ENCODE data around the gene SECISBP2L.

SECISBP2L gene

DNA sequence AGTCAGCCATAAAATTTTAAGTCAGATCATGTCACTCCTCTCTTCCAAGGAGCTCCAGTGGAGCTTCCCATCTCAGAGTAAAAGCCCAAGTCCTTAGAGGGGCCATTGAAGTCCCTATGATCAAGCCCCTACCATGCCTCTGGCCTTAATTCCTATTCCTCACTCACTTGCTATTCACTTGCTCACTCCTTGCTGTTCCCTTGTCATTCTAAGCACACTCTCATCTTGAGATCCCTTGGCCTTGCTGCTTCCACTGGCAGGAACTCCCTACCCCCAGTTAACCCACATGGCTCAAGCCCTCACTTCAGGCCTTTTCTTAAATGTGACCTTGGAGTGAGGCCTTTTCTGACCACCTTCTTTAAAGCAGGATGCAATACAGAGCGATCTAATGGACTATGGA, 12.3 kb upstream of the SECISBP2L start:
- DNase-seq (ENCODE audit: low read depth in 2 of 2), result no peak

DNA sequence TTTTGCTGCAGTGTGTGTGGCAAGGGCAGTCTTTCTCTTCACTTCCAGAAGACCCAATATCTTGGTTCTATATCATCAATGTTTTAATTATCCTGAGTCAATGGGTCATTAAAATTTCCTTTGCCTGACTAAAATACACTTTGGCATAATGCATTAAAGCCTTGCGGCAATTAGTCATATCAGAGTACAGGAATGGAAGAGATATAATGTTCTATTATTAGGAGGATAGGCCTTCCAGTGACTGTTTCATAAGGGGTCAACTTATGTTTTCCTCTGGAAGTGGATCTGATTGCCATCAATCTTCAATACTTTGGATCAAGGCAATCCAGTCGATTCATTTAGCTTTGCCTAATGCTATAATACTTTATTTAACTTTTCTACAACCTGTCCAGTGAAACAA, 9.4 kb upstream of the SECISBP2L start:
- no peak for DNase-seq (ENCODE audit: low read depth in 2 of 2)

DNA sequence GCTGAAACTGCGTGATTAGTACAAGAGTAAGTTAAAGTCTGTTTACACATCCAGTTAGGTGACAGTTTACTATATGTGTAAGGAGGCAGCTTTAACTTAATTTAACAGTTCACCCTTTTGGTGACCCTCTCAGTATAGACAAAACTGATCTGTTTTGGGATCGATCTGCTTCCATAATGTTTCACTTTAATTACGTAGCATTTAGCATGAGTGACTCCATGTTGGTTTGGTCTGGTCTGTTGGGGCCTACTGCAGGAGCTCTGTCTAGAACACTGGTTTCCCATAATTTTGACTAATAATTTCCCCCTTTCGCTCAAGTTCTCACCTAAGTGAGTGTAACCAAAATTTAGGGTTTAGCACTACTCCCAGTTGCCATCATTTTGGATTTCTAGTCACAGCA, 6.4 kb upstream of the SECISBP2L start:
- no peak for DNase-seq (ENCODE audit: low read depth in 2 of 2)

DNA sequence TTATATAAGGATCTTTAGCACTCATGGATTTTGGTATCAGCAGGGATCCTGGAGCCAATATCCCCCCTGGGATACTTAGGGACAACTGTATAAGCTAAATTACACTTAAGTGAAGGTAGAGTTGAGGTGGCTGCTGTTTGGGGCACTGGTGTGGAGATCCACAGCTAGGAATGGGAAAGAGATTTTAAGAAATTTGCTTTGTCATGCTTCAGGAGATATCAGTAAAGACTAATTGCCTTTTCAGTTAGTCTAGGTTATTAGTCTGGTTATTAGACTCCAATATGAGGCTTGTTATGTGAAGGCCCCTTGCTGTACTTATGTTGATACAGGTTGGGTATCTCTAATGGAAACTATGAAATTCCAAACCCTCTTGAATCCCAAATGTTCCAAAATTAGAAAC, 1.2 kb upstream of the SECISBP2L start:
- DNase-seq (ENCODE audit: low read depth in 2 of 2), result no peak

DNA sequence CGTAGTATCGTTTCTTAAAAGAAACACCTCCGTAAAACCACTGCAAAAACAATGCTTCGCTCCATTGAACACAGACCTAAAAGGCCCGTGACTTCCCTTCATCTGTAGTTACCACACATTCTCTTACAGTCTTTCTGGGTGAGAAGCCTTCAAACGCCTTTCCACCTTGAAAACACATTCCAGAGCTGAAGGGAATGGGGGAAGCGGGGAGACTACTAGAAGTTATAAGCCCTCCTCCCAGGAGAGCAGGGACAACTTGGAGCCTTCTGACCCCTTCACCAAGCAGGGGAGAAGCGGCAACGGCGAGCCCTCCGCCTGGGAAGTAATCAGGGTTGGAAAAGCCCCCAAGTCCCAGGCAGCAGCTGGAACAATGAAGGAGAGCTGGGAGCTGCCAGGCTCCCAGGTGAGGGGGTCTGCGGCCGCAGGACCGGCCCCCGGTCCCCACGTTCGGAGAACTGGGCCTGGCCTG, 461 bp downstream of the SECISBP2L start:
- DNase-seq (ENCODE audit: low read depth in 2 of 2), result no peak

DNA sequence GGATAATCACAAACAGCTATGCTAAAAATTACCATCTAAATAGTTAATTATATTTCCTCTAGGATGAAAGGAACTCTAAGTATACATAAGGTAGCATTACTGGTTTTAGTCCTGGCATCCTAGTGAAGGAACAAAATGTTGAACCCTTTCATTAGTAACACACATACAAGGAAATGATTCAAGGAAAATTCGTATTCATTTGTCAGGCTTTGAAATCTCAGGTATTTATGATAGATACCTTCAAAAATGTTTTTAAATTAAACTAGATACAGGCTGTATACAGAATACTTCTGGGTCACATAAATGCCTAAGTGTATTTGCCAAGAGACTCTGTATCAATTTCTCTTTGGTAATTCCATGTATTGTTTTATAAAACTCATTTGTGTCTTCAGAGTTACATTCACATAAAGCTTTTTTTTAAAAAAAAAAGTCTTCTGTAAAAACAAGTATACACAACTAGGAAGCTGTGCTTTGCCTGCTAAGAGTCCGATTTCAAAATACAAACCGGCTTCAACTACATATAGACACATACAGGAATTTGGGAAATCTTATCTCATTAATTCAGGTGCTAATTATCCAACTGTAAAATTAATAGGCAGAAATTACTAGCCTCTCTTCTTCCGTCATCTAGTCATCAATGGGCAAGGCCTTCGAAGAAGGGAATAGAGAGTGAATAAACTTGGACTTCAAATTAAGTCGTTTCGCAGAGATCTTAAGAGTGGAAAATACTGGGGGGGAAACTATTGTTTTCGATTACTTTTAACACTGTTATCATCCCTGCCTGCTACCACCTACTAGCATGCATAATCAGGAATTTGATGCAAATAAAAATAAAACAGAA, 1.3 kb downstream of the SECISBP2L start:
- no peak for DNase-seq (ENCODE audit: low read depth in 2 of 2)

DNA sequence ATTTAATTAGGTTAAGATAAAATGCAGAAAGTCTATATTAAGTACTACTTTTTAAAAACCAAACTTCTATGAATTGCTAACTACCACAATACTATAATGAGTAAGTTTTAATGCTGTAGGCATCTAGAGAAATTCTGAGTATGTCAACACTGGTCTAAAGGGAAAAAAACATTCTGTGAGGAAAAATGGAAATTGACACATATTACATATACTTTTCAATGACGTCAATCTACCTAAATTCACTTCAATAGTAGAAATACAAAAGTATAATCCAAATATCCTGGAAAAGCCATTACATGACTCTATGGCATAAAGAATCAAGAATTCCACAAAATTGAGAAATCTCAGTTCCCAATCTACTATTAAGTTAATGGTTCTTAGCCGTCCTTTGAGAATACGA, 2.2 kb downstream of the SECISBP2L start:
- DNase-seq (ENCODE audit: low read depth in 2 of 2), result no peak

DNA sequence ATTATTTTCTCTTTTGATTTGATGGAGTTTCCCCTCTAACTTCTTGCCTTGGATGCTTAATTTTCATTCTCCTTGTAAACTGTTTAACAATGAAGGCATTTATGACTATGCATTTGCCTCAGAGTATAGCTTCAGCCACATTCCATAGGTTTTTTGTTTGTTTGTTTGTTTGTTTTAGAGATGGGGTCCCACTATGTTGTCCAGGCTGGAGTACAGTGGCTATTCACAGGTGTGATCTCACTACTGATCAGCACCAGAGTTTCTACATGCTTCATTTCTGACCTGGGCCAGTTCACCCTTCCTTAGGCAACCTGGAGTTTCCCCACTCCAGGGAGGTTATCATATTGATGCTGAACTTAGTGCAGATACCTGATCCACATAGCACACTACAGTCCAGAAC, 4.1 kb downstream of the SECISBP2L start:
- no peak for DNase-seq (ENCODE audit: low read depth in 2 of 2)

DNA sequence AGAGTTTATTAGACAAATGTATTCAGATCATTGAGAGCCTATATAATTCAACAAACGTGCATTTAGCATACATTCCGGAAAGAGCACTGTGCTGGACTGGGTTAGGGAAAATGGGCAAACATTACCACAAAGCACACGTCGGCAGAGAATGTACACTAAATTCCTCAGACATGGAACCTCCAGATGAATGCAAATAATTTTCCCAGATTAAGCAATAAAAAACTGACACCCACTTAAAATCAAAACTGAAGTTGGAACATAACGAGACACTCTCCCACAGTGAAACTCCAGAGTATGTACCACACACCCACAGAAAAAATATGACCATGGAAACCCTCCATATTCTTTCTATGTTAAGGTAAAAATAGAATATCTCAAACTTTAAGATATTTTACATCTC, 4.8 kb downstream of the SECISBP2L start:
- no peak for DNase-seq (ENCODE audit: low read depth in 2 of 2)

DNA sequence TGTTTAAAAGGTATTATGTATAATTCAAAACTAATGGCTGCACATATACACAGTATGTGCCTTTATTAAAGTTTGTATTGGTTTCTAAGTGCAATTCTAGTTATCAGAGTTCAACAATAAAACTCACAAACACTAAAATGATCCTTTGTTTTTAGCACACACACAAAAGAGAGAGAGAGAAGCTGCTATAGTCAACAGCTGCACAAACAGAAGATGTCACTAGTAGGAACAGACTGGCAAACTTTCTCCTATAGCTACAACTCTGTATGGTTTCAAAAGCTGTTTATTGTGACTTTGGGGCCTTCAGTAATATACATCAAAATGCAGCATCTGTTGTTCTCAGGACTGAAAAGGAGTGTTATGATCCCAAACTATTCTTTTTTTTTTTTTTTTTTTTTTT, 6.1 kb downstream of the SECISBP2L start:
- no peak for DNase-seq (ENCODE audit: low read depth in 2 of 2)

DNA sequence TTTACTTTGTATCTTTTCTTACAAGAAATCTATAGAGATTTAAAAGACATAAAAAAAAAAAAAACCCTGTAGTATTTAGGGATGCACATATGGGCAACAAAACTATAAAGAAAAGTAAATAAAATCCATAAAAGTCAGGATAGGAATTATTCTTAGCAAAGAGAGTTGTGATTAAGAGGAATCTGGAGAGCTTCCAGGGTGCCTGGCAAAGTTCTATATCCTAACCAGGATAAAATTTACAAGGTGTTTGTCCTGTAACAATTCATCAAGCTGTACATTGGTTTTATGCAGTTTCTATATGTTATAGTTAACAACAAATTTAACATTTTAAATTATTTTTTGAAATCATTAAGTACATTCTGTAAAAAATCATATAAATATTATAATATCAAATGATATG, 7.9 kb downstream of the SECISBP2L start:
- no peak for DNase-seq (ENCODE audit: low read depth in 2 of 2)

DNA sequence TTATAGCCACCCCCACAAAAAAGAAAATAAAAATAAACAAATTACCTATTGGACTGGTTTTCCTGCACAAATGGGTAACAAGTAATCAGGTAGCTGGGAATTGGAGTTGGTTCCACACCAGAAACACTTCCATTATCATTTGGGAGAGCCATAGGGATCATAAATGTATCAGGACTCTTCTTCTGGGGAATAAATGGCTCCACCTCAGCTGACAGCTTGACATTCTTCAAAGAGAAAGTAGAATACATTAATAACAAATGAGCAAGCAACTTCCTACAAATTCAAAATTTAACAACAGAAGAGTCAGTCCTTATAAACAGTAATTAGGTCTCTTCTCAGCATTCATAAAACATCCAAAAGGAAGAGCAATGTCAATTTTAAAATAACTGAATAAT, 8.7 kb downstream of the SECISBP2L start:
- no peak for DNase-seq (ENCODE audit: low read depth in 2 of 2)

DNA sequence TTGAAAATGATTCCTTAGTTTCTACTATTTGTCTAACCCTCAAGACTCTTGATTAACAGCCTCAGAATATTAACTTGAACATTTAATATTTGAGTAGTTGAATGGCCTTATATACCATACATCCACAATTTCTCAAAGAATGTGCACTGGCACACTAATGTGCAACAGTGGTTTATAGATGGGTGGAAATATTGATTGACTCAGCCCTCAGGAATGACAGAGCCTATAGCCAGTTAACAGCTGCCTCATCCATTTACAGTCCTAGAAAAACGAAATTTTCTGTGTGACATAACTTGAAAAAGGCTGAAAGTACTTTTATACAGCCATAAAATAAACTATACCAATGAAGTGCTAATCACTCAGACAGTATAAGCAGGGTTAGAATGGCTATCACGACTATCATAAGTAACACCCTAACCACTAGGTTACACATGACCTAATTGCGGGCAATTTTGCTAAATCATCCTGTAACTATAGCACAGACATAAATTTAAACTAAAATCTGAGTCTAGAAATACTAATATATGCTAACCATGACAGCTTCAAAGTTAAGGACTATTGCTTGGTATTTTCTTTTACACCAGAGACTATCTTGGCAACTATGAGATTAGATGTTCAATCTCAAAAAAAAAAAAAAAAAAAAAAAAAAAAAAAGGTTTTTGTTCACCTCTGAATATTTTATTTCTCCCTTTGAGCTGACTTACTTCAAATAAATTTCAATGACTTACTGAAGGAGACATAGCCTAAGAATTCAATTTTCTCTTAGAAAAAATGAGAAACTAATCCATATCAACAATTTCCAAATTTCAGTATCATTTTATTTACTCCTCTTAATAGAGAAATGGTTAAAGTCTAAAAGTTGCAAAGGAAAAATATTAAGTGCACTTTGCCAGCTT, 9.3 kb downstream of the SECISBP2L start:
- DNase-seq (ENCODE audit: low read depth in 2 of 2), result no peak

DNA sequence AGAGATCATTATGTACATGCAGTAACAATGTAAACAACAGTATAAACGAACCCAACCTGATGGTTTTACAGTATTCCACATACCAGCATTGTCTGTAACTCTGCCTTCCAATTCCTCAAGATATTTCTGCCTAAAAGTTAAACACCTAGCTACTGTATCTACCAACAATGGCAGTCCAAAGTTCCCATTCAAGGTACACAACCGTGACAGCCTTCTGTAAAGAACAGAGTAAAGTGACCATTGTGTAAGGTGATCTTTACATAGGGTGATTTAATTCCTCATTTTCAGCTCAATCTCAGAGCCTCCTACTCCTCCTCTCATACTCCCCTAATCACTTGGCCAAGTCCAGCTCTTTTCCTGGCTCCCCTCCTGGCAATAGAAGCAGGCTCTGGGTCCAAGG, 10.4 kb downstream of the SECISBP2L start:
- DNase-seq (ENCODE audit: low read depth in 2 of 2), result no peak

DNA sequence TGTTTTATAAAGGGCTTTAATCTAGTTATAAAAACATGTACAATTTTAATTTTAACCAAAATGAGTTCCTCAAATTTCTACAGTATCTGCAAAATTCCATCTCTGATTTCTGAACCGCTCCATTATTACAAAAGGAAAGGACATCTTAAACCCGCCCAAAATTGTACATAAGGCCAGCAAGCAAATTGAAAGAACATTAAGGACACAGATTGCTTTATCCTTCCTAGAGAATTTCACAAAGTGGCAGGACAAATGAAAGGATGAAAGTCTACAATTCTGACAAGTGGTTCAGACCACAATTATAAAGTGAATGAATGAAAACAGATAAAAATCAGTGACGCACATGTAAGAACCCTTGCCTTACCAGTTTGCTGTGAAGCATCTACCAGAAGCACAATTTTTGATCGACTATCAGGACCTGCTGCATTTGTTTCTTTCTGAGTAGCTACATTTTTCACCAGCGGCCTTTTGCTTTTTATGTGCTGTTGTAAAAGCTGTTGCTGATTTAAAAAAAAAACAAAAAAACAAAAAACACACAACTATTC, 13.6 kb downstream of the SECISBP2L start:
- no peak for DNase-seq (ENCODE audit: low read depth in 2 of 2)

DNA sequence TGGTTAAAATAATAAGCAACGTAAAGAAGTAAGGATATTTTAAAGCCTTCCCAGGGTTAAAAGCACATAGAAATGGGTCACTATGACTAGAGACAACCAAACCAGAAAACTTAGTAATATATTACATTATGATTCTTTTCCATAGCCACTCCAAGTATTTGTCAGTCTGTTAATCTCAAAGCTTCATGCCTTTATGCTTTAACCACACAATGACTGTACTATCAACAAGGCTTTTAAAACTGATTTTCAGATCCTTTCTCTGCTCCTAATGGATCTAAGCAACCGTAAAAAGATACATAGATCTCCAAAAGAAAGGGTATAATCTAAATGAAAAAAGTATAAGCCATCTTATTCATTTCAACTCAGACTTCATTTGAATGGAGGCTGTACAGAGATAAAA, 14.4 kb downstream of the SECISBP2L start:
- DNase-seq (ENCODE audit: low read depth in 2 of 2), result no peak

DNA sequence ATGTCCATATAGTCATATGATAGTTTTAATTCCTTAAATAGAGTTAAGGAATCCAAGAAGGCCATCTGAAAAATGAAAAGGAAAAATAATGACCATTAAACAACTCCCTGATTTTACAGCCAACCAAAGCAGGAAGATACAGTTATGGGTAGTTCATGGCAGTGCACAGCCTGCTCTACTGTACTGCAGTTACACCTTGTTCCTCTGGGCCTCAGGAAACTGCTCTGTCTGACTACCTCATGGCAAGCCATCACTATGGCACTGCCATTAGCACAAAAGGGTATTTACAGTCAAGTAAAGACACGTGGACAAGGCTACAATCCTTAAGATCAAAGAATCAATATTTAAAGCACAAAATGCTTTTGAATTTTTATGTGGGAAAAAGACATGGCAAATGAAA, 19.5 kb downstream of the SECISBP2L start:
- DNase-seq (ENCODE audit: low read depth in 2 of 2), result no peak

DNA sequence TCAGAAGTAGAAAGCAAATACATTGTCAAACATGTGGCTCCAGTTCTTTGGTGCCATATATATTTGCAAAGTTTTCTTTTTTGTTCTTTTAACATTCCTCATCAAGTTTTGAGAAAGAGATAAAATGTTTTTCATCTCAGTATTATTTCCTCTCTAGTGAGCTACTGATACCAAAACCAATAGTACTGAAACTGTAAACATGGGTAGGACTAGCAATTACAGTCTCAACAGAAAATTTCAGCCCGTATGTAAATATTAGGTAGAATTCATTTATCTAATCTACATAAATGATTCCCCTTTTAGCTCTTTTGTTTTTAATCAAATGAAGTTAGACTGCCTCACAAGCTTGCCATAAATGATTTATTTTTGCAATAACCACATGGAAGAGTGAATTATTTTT, 21.4 kb downstream of the SECISBP2L start:
- DNase-seq (ENCODE audit: low read depth in 2 of 2), result no peak

DNA sequence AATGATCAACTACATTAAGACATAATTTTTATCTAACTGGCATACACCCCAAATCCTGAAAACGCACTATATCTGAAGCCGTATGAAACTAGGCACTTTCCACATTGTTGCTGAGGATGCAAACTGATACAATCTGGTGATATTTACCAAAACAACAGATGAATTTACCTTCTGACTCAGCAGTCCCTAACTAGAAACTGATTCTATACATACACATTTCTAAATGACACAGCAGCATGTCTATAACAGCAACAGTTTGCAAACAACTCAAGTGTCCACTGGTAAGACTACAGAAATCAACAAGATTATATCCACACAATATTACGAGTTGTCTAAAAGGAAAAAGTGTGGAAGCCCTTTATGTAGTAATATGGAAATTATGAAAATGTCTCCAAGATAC, 22.9 kb downstream of the SECISBP2L start:
- no peak for DNase-seq (ENCODE audit: low read depth in 2 of 2)

DNA sequence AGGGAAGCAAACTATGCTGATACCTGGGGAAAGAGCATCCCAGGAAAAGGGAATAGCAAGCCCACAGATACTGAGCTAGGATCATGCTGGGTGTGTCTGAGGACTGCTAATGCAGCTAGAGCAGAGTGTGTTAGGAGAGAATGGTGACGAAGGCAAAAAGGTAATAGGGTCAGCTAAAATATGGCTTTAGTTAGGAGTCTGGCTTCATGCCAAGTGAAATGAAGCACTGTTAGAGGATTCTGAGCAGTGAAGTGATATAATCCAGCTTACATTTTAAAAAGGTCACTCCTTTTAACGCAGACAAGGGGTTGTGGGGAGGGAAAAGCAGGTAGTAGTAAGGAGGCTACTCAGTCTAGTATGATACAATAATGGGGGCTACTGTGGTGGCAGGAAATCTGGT, 30.4 kb downstream of the SECISBP2L start:
- DNase-seq (ENCODE audit: low read depth in 2 of 2), result no peak

DNA sequence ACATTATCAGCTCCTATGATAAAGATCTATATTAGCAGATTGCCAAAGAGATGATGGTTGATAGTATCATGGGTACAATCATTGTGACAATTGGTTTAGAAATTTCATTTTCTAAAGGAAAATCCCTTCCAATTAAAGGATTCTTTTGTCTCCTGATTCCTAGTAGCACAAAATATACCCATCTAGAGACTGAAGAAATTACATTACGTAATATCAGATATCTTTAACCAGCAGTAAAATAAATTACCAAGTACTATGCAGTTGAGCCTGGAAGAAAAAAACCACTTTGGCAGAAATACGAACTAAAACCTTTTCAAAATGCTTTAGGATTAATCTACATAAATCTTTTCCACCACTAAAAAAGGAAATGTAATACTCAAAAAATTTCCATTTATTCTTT, 46.9 kb downstream of the SECISBP2L start:
- DNase-seq (ENCODE audit: low read depth in 2 of 2), result no peak

DNA sequence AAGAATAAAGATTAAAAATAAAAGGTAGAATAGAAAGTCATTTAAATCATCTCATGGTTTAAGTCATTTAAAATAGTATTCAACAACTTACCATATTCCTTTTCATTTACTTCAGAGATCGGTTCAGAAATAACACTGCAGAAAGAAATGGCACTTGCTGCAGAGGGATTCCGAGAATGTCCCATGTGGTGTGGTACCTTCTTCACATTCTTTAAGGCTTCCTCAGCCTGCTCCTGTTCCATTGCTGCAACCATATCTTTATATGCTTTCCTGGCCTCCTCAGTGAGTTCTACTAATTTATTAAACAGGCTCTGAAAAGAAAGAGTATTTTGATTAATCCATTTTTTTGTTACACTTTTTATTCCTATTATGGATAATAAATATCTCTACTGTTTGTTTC, 50.0 kb downstream of the SECISBP2L start:
- DNase-seq (ENCODE audit: low read depth in 2 of 2), result no peak

DNA sequence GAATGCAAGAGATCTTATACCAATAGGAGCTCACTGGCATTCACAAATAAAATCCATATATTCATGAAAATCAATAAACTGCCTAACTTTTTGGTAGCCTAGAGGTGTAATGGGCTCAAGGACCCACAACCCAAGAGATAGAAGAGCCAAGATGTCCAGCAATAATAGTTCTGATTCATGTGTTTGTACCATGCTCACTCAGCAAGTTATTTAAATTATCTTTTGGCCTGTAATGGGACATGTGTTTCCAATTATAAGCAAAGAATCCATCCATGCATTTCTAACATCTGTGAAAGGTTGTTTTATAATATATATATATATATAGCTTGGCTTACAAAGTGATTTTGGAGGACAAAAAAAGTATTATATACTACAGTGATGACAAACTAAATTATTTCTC, 52.9 kb downstream of the SECISBP2L start:
- DNase-seq (ENCODE audit: low read depth in 2 of 2), result no peak
